AG04449 (cell line): Measurements from ENCODE around the gene SPATA7.

ENCODE experiments used
- CTCF ChIA-PET: fragments of 350-600 bp; formaldehyde crosslinking; extraction: SDS; loops from one replicate; lab custom pipeline; 2021; ENCODE audit warnings: antibody characterized with exemption; lab: Yijun Ruan, JAX
- POLR2A ChIA-PET: fragments of 400-600, 350-600 bp; formaldehyde crosslinking; extraction: SDS; loops from one replicate; lab custom pipeline; 2020; ENCODE audit warnings: antibody characterized with exemption, inconsistent platforms; lab: Yijun Ruan, JAX
- DNase-seq: peaks from one replicate; pipeline ENCODE4 v3.0.0-alpha.2; 2010; ENCODE audit warnings: low read depth, low spot score
- H3K4me3 ChIP-seq: 2 replicates; pipeline ENCODE4 v1.5.1; 2011; ENCODE audit warnings: low read depth, mild to moderate bottlenecking, control low read depth, low read length
- TF ChIP-seq, protein P1 (sequence below): IDR thresholded peaks from one replicate; pipeline ENCODE4 v1.5.1; 2011; ENCODE audit warnings: mild to moderate bottlenecking, moderate library complexity, low read length, control low read depth, inconsistent platforms; ENCODE audit not compliant: insufficient read depth; ENCODE audit errors: missing control alignments

Gene SPATA7

DNA sequence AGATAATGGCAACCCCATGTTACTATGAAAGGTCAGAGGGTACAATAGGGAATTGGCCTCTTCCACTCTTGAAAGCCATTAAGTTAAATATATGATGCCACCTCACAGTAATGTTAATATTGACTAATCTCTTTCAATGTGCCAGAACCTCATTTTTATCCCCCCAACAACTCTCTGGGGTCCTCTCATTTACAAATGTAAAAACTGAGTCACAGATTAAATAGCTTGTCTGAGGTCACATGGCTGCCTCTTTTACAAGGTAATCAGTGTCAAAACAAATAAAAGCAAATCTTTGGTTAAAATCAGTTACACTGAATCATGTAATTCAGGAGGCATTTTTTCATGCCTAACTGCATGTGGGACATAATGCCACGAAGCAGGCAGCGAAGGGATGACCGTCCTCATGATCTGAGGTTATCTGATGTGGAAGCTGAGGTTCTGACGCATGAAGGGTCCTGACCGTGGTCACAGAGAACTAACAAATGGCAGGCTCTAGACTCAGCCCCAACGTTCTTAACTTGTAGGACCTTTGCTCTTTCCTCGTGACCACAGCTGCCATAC is 90.8 kb downstream of the SPATA7 start:
- POLR2A ChIA-PET: no interaction called here
- CTCF ChIA-PET: interaction anchor here (1.0 kb wide), 1 partner anchor 16 kb away, joined by 4 read pairs; no protein-coding TSS in a partner anchor
- DNase-seq: no peak
- TF ChIP-seq, protein P1, sequence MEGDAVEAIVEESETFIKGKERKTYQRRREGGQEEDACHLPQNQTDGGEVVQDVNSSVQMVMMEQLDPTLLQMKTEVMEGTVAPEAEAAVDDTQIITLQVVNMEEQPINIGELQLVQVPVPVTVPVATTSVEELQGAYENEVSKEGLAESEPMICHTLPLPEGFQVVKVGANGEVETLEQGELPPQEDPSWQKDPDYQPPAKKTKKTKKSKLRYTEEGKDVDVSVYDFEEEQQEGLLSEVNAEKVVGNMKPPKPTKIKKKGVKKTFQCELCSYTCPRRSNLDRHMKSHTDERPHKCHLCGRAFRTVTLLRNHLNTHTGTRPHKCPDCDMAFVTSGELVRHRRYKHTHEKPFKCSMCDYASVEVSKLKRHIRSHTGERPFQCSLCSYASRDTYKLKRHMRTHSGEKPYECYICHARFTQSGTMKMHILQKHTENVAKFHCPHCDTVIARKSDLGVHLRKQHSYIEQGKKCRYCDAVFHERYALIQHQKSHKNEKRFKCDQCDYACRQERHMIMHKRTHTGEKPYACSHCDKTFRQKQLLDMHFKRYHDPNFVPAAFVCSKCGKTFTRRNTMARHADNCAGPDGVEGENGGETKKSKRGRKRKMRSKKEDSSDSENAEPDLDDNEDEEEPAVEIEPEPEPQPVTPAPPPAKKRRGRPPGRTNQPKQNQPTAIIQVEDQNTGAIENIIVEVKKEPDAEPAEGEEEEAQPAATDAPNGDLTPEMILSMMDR: no peak
- H3K4me3 ChIP-seq: no peak overlapping the region

DNA sequence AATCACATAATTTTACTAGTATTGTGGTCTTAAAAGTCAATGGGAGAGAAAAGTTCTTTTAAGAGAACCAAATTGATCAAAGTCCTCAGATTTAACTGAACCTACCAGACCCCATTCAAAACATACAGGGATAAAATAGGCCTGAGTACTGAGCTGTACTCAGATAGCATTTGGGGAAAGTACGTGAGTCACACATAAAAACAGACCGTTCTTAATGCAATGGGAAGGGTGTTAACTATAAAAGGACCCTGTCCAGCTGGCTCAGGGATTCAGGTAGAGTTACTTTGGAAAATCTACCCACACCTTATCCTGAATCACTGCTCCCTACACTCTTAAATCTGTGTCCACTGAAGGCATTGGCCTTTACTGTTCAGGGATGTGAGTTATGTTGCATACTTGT is 91.4 kb downstream of the SPATA7 start:
- DNase-seq: no peak
- ChIA-PET CTCF (interaction anchor here (1.0 kb wide), 1 partner anchor 15 kb away, joined by 4 read pairs; no protein-coding TSS in a partner anchor), POLR2A (no interaction called here)
- no peak overlapping the region for H3K4me3 ChIP-seq
- TF ChIP-seq, protein P1: no peak

DNA sequence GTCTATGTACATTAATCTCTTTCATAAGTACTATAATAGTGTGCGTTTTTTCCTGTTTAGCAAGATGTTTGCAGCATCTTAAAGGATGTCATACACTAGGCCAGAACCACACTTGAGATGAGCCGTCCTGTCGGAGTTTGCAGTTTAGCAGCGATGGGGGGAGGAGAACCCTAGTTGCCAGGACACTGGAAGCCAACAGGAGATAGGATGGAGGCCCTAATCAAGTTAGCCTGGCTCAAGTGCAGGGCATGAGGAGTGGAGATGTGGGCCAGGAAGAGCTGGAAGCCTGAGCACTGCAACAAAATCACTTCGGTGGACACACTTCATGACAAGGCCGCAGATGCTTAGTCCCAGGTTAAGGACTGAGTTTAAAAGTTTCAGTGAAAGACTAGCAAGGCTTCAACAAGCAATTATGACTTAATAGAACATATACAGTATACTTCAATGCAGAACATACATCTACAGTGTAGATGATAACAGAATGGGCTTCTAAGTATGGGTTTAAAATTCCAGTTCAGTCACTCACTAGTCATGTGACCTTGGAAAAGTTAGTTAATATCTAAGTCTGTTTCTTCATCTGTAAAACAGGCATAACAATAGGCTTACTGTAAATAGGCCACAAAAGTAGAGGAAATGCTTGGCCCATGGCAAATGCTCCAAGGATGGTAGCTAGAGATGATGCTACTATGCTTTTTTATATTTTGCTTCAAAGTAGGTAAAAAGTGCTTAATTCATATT is 92.2 kb downstream of the SPATA7 start:
- no peak for DNase-seq
- CTCF ChIA-PET: interaction anchor here (0.7 to 0.8 kb wide), 2 partner anchors 12 to 14 kb away, joined by 3 read pairs; no protein-coding TSS in a partner anchor
- H3K4me3 ChIP-seq: no peak overlapping the region
- TF ChIP-seq, protein P1: no peak
- POLR2A ChIA-PET: no interaction called here

DNA sequence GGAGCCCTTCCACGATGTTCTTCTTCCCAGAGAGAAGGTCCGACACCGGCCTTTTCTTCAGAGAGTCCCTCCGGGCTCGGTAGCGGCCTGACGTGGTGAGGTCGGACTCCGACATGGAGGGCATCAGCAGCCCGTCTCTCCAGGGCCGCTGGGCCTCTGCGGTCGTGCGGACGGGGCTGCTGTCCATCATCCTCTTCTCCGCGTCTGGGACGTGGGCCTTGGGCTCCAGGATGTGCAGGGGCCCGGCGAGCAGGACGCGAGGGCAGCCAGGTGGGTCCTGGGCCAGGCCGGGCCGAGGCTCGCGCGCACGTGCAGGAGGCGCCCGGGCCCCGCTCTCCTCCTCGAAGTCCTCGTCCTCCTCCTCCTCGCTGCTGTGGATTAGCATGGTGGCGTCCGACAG is 93.5 kb downstream of the SPATA7 start:
- CTCF ChIA-PET: no interaction called here
- TF ChIP-seq, protein P1: no peak
- no peak for DNase-seq
- POLR2A ChIA-PET: no interaction called here
- no peak overlapping the region for H3K4me3 ChIP-seq

DNA sequence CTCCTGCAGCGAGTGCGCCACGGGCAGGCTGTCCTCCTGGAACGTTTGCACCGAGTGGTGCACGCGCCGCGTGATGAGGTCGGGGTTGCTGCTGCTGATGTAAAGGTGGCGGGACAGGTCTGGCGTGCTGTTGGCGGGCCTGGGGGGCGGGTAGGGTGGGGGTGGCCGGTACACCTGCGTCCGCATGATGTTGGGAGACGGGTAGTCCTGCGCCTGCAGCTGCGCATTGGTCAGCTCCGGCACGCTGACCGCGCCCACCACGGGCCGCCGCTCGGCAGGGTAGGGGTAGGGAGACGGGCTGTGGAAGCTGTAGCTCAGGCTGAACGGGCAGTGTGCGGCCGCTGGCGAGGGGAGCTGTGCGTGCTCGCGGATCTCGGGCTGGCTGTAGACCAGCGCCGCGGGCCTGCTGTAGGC is 94.1 kb downstream of the SPATA7 start:
- TF ChIP-seq, protein P1: no peak
- no peak for DNase-seq
- no peak overlapping the region for H3K4me3 ChIP-seq
- CTCF ChIA-PET: interaction anchor here (1.3 kb wide), 1 partner anchor 12 kb away, joined by 6 read pairs; no protein-coding TSS in a partner anchor
- POLR2A ChIA-PET: no interaction called here

DNA sequence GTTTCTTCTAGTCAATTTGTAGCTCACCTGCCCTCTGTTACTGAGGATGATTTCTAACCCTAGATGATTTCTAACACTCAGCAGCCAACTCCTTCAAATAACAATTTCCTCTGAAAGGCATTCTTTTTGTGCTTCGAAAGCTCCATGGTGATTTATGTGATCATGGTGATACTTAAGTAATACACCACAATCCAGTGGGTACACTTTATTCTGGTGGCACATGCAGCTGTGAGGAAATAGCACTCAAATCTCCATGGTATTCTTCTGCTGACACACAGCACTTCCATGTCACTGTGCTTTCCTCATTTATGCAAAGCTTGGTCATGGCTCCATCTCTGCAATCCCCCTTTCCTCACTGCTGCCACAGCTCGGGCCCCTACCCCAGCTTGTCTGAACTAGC is 95.6 kb downstream of the SPATA7 start:
- POLR2A ChIA-PET: no interaction called here
- no peak for DNase-seq
- CTCF ChIA-PET: interaction anchor here (0.7 to 2.1 kb wide), 5 partner anchors 8 to 79 kb away, joined by 3 to 6 read pairs (median 3); no protein-coding TSS in a partner anchor
- TF ChIP-seq, protein P1: no peak
- H3K4me3 ChIP-seq: no peak overlapping the region
